ENCODE data around the gene VCAM1. TPM values are rescaled to one million over a fixed set of nuclear protein-coding genes. Genes with fewer than 3 reads are reported as not detected.

Gene VCAM1
- total and polyA plus RNA-seq, 2 experiments from 2014 or later, result not detected

- H3K36me3 Mint-ChIP-seq (ENCODE audit: low read depth), result no peaks in the 10 kb centered on the region
- Histone ChIP-seq H3K4me2 (no peak overlapping the region), H4K20me1 (replicated peaks; ENCODE audit: insufficient read depth) (no peaks in the 10 kb centered on the region), H3F3A (replicated peaks; ENCODE audit: low read depth) (no peaks in the 10 kb centered on the region), H3K27me3 (ENCODE audit: insufficient read depth) (no peaks in the 10 kb centered on the region), H2AFZ (peak overlapping the region; percentile 29; the same call in 1 of the 2 replicates), H3K36me3 (ENCODE audit: insufficient read depth) (no peaks in the 10 kb centered on the region), H3K79me2 (replicated peaks; ENCODE audit: insufficient read depth) (no peaks in the 10 kb centered on the region), H3K4me3 (no peak overlapping the region), H3K4me1 (ENCODE audit: insufficient read depth) (no peaks in the 10 kb centered on the region), H3K9me2 (ENCODE audit: insufficient read depth) (0 out of 2 replicates have a peak, but pooled peaks cover 2% of the 10 kb centered on the region), H3K27ac (ENCODE audit: low read depth) (no peak overlapping the region)
- H3K27ac Mint-ChIP-seq, result no peak overlapping the region
- no peak for ATAC-seq
- DNase-seq (ENCODE audit: low spot score), result no peak
- H3K9me3 Mint-ChIP-seq, result no peaks in the 10 kb centered on the region
- no peak overlapping the region for H3K4me3 Mint-ChIP-seq
- H3K27me3 Mint-ChIP-seq (ENCODE audit: insufficient read depth, low read depth, poor library complexity), result no peaks in the 10 kb centered on the region
- TF ChIP-seq CTCF (conservative IDR thresholded peaks at IDR 0.05; ENCODE audit: low read depth in 2 of 2) (no peak), NANOG (IDR thresholded peaks at IDR 0.05; ENCODE audit: borderline replicate concordance) (no peak), ZNF331 (CRISPR knock-in tag; IDR thresholded peaks at IDR 0.05; ENCODE audit: low read depth) (no peak), REST (IDR thresholded peaks at IDR 0.05; ENCODE audit: unreplicated experiment) (no peak), CREB1 (CRISPR knock-in tag; IDR thresholded peaks at IDR 0.05; ENCODE audit: low read depth) (no peak), JUNB (IDR thresholded peaks at IDR 0.05; ENCODE audit: unreplicated experiment) (no peak), STAT1 (IDR thresholded peaks at IDR 0.05; ENCODE audit: unreplicated experiment) (no peak), ZNF462 (CRISPR knock-in tag; IDR thresholded peaks at IDR 0.05) (no peak)
- H3K4me1 Mint-ChIP-seq, result no peaks in the 10 kb centered on the region; the same call in 2 of the 3 replicates
Observed at GRCh38 chr1:100734676-100735075, 15.1 kb downstream of the VCAM1 start.
